GM12874 (cell line): ENCODE data around the gene XKR3.

ENCODE experiments used
- CTCF ChIP-seq: IDR thresholded peaks from 2 replicates; pipeline ENCODE4 v1.5.1; 2011; ENCODE audit warnings: low read depth, mild to moderate bottlenecking, control low read depth, low read length, moderate library complexity; ENCODE audit not compliant: insufficient read depth

XKR3 gene

DNA sequence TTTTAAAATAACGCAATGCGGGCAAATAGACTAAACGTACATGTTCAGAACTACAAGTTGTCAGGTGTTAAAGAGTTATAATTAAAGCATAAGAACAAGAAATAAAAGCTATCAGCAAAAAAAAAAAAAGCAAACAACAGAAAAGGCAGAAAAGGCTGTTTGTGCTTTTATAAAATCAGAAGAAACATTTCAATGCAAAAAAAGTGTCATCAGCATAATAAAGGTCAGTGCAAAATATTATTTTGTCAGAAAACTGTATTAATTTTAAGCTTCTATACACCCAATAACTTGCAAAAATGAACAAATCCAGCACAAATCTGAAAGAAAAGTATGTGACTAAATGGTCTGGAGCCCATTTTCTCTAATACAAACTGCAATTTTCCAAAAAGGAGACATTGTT, 23.6 kb downstream of the XKR3 start:
- no peak for TF ChIP-seq CTCF

GRCh38 chr22:16801088-16801487, 24.1 kb downstream of the XKR3 start:
- TF ChIP-seq CTCF, result no peak

- TF ChIP-seq CTCF, result no peak
These were observed 24.9 kb downstream of the XKR3 start for GRCh38 chr22:16800358-16800757.

- no peak for TF ChIP-seq CTCF
These were observed 31.4 kb downstream of the XKR3 start for GRCh38 chr22:16793831-16794230.

- no peak for TF ChIP-seq CTCF
These were observed 35.2 kb downstream of the XKR3 start for GRCh38 chr22:16789860-16790493.

- peak; percentile 41; the same call in 1 of the 2 replicates for TF ChIP-seq CTCF
These were observed 41.3 kb downstream of the XKR3 start for GRCh38 chr22:16783930-16784354.

- TF ChIP-seq CTCF, result no peak
These were observed 41.8 kb downstream of the XKR3 start for GRCh38 chr22:16783453-16783852.
